ENCODE results near the gene UBE2L5.
A peak's percentile ranks its signal among the peaks of the same experiment; 100 is the strongest.

GRCh38 chr13:30422054-30422839, at the start of gene UBE2L5:
- no peak for TF ChIP-seq CTCF (conservative IDR thresholded peaks at IDR 0.05; ENCODE audit: low read depth in 2 of 2)
- TF ChIP-seq POLR2AphosphoS5 (IDR thresholded peaks at IDR 0.05; ENCODE audit: low read depth), result peak; percentile 76
